ENCODE measurements around the gene KIR2DL3. TPM values are rescaled to one million over a fixed set of nuclear protein-coding genes. Genes with fewer than 3 reads are reported as not detected.

The KIR2DL3 gene
- total RNA-seq, 1 experiment from 2014 or later: not detected

DNA sequence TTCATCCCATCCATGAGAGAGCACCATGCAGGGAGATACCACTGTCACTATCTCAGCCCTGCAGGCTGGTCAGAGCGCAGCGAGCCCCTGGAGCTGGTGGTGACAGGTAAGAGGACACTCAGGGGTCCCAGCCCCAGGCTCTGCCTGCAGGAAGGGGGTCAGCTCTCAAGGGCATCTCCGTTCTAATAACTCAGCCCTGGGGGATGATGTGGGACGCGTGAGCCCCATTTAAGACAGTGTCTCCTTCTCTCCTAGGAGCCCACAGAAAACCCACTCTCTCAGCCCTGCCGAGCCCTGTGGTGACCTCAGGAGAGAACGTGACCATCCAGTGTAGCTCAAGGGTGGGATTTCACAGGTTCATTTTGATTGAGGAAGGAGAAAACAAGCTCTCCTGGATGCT is 29.5 kb upstream of the KIR2DL3 start:
- Histone ChIP-seq H4K5ac (ENCODE audit: insufficient read length, low read depth, low read length) (no peak overlapping the region), H3K56ac (ENCODE audit: insufficient read length, low read depth, low read length) (no peak overlapping the region), H3T11ph (ENCODE audit: low read length) (no peak overlapping the region), H3K23me2 (ENCODE audit: insufficient read length, low read depth, low read length, poor library complexity, severe bottlenecking) (no peaks in the 10 kb centered on the region), H2BK15ac (ENCODE audit: low read depth, low read length) (no peak overlapping the region), H3K4me1 (ENCODE audit: insufficient read depth, low read length) (no peaks in the 10 kb centered on the region), H3K79me1 (ENCODE audit: insufficient read depth, low read depth, low read length, poor library complexity, severe bottlenecking) (no peaks in the 10 kb centered on the region), H3K4ac (ENCODE audit: low read depth, low read length) (no peak overlapping the region), H2BK12ac (ENCODE audit: insufficient read length, low read depth, low read length) (no peak overlapping the region), H4K20me1 (ENCODE audit: control insufficient read depth, insufficient read depth, insufficient read length) (no peaks in the 10 kb centered on the region), H3K27ac (ENCODE audit: insufficient read length, low read depth, low read length) (no peak overlapping the region), H3K23ac (ENCODE audit: insufficient read length, low read depth, low read length) (no peak overlapping the region), H2AFZ (ENCODE audit: low read length) (no peak overlapping the region), H3K9ac (ENCODE audit: extremely low read depth, insufficient read length, low read length) (no peak overlapping the region), H3K79me2 (ENCODE audit: insufficient read depth, low read length) (no peaks in the 10 kb centered on the region), H3K4me2 (ENCODE audit: insufficient read depth, insufficient read length, low read length) (no peak overlapping the region), H3K9me3 (ENCODE audit: control insufficient read depth, low read depth, low read length) (peaks cover 72% of the 10 kb centered on the region), H2AK5ac (ENCODE audit: insufficient read length, low read length) (no peak overlapping the region), H4K91ac (ENCODE audit: insufficient read length, low read depth, low read length) (no peak overlapping the region), H3K18ac (ENCODE audit: insufficient read length, low read depth, low read length) (no peak overlapping the region), H4K8ac (replicated peaks; ENCODE audit: insufficient read length, low read depth, low read length) (no peak overlapping the region), H2BK120ac (ENCODE audit: low read depth, low read length, poor library complexity, severe bottlenecking) (no peak overlapping the region), H3K27me3 (ENCODE audit: insufficient read depth, low read length) (no peaks in the 10 kb centered on the region), H3K14ac (ENCODE audit: insufficient read depth, low read length) (no peak overlapping the region), H2BK20ac (ENCODE audit: low read depth, low read length, poor library complexity, severe bottlenecking) (no peak overlapping the region), H2BK5ac (ENCODE audit: insufficient read length, low read length) (no peak overlapping the region)
- Mint-ChIP-seq H3K4me3 (no peak overlapping the region), H3K36me3 (ENCODE audit: insufficient read depth in 1 of 3, low read depth in 3 of 3) (peaks cover 9 to 34% (median 13%) of the 10 kb centered on the region in 3 experiments; a peak in 5 of 7 replicates), H3K27me3 (ENCODE audit: low read depth) (peaks cover 10% of the 10 kb centered on the region), H3K4me1 (no peaks in the 10 kb centered on the region), H3K27ac (no peak overlapping the region), H3K9me3 (peaks cover 81 to 82% of the 10 kb centered on the region in 2 experiments)
- DNase-seq: no peak
- TF ChIP-seq CTCF (conservative IDR thresholded peaks at IDR 0.05): no peak
- whole genome bisulfite sequencing (ENCODE audit: extremely low coverage, insufficient read length, low lambda C conversion rate): no CpG with 5 or more reads among the region's 7 CpGs

Measured in H9 (cell line).